Measurements from ENCODE around the gene MAP2K2.

- TF ChIP-seq POLR2A (IDR thresholded peaks at IDR 0.05): no peak
- no peak for TF ChIP-seq CTCF (IDR thresholded peaks at IDR 0.05)
Observed at GRCh38 chr19:4113398-4114088, 10.4 kb downstream of the MAP2K2 start.

Data from body of pancreas (tissue), 4 donors.